GM19455 (cell line): ENCODE measurements around the gene PLA2G4D.

ENCODE experiments used
- ATAC-seq: cut with Tn5 transposase; IDR thresholded peaks from one replicate; pipeline ENCODE4 v1.9.1; 2021; ENCODE audit not compliant: unreplicated experiment

PLA2G4D gene

GRCh38 chr15:42057799-42058646 is 36.3 kb downstream of the PLA2G4D start:
- ATAC-seq = no peak

- ATAC-seq = no peak
Measured at GRCh38 chr15:42056934-42057798, 37.2 kb downstream of the PLA2G4D start.

- no peak for ATAC-seq
Measured at GRCh38 chr15:42053914-42054313, 40.4 kb downstream of the PLA2G4D start.

- no peak for ATAC-seq
Measured at GRCh38 chr15:42053010-42053409, 41.4 kb downstream of the PLA2G4D start.

- no peak for ATAC-seq
Measured at GRCh38 chr15:42050484-42051255, 43.7 kb downstream of the PLA2G4D start.

- ATAC-seq = no peak
Measured at GRCh38 chr15:42048821-42049200, 45.6 kb downstream of the PLA2G4D start.

- no peak for ATAC-seq
Measured at GRCh38 chr15:42048080-42048820, 46.1 kb downstream of the PLA2G4D start.

- no peak for ATAC-seq
Measured at GRCh38 chr15:42046597-42046996, 47.8 kb downstream of the PLA2G4D start.

GRCh38 chr15:42045211-42045615 is 49.1 kb downstream of the PLA2G4D start:
- no peak for ATAC-seq

GRCh38 chr15:42042602-42043400 is 51.6 kb downstream of the PLA2G4D start:
- ATAC-seq = no peak

- ATAC-seq = no peak
Measured at GRCh38 chr15:42038401-42038800, 56.0 kb downstream of the PLA2G4D start.

GRCh38 chr15:42037656-42038055 is 56.7 kb downstream of the PLA2G4D start:
- no peak for ATAC-seq

GRCh38 chr15:42036966-42037365 is 57.4 kb downstream of the PLA2G4D start:
- no peak for ATAC-seq

- ATAC-seq = no peak
Measured at GRCh38 chr15:42036112-42036905, 58.1 kb downstream of the PLA2G4D start.

- no peak for ATAC-seq
Measured at GRCh38 chr15:42035435-42035761, 59.0 kb downstream of the PLA2G4D start.

- ATAC-seq = no peak
Measured at GRCh38 chr15:42034628-42035434, 59.5 kb downstream of the PLA2G4D start.

GRCh38 chr15:42033214-42033873 is 61.0 kb downstream of the PLA2G4D start:
- ATAC-seq = no peak
